ENCODE measurements around the gene NR6A1. TPM values are rescaled to one million over a fixed set of nuclear protein-coding genes. Genes with fewer than 3 reads are reported as not detected.

The NR6A1 gene
- total RNA-seq, 2 experiments from 2014 or later = not detected

DNA sequence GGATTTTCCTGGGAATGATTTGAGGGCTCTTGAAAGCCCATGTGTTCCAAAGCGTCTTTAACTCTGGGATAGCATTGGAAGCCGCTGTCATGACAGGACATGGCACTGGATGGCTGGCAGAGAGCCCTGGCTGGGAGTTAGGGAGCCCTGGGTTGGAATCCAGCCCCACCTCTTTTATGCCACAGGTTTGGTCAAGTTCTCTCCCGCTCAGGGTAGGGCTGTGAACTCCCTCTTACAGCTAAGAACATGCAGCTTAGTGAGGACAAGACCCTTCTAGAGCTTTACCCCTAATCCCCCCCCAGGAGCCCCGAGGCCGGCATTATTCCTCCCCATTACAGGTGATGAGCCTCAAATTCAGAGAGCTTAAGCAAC lies 43.0 kb upstream of the NR6A1 start:
- H3K27me3 Mint-ChIP-seq = peaks cover 14% of the 10 kb centered on the region
- no peaks in the 10 kb centered on the region for H3K9me3 Mint-ChIP-seq
- Histone ChIP-seq H3K4me3 (ENCODE audit: low read length) (no peak overlapping the region), H3K27me3 (ENCODE audit: control insufficient read depth in 1 of 2, insufficient read depth in 2 of 2, low read length in 2 of 2) (peaks cover 0 to 2% of the 10 kb centered on the region in 2 experiments), H3K27ac (ENCODE audit: low read depth in 1 of 2, low read length in 2 of 2) (no peak overlapping the region), H3K4me1 (ENCODE audit: insufficient read depth, low read length) (peaks cover 4% of the 10 kb centered on the region), H3K36me3 (ENCODE audit: insufficient read depth, low read length) (no peaks in the 10 kb centered on the region), H3K9me3 (ENCODE audit: control insufficient read depth in 1 of 2, insufficient read depth in 1 of 2, low read length in 2 of 2) (no peaks in the 10 kb centered on the region)
- TF ChIP-seq, protein P1, sequence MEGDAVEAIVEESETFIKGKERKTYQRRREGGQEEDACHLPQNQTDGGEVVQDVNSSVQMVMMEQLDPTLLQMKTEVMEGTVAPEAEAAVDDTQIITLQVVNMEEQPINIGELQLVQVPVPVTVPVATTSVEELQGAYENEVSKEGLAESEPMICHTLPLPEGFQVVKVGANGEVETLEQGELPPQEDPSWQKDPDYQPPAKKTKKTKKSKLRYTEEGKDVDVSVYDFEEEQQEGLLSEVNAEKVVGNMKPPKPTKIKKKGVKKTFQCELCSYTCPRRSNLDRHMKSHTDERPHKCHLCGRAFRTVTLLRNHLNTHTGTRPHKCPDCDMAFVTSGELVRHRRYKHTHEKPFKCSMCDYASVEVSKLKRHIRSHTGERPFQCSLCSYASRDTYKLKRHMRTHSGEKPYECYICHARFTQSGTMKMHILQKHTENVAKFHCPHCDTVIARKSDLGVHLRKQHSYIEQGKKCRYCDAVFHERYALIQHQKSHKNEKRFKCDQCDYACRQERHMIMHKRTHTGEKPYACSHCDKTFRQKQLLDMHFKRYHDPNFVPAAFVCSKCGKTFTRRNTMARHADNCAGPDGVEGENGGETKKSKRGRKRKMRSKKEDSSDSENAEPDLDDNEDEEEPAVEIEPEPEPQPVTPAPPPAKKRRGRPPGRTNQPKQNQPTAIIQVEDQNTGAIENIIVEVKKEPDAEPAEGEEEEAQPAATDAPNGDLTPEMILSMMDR (IDR thresholded peaks at IDR 0.05) = no peak
- ChIA-PET CTCF (interaction anchor here (0.6 kb wide), 1 partner anchor 1779 kb away, joined by 3 read pairs; no protein-coding TSS in a partner anchor), POLR2A (no interaction called here)
- DNase-seq (no peak), ATAC-seq (ENCODE audit: poor library complexity) (no peak)
- no peak overlapping the region for H3K27ac Mint-ChIP-seq
- intact Hi-C loops (cut with DNase I, micrococcal nuclease) = no loop called here
- H3K4me1 Mint-ChIP-seq (ENCODE audit: low read depth) = no peaks in the 10 kb centered on the region
- no peak overlapping the region for H3K4me3 Mint-ChIP-seq
- no peaks in the 10 kb centered on the region for H3K36me3 Mint-ChIP-seq (ENCODE audit: low read depth)

DNA sequence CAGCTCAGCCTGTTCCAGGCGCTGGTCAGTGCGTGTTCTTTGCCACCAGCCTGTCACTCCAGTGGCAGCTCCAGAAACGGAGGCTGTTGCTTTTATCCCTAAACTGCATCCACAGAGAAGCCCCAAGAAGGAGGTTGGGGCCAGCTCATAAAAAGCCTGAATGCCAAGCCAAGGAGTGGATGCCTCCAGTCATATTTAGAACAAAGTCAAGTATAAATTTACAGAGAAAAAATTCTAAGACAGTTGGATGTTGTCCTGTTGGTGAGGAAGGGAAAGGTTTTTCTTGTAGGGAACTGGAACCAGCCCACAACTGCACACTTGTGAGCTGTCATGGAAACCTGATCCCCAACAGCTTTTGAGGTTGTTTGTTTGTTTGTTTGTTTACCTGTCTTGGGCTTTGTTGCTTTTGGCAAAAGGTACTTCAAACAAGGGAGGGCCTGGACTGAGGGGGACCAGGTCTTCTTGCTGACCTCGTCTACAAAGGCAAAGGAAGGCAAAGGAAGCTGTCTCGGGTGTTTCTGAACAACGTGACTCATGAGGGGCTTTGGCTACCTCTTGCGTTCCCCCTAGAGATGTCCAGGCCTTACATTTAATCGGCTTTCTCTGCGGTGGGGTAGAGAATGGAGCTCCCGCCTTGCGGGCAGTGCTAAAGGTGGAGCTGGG lies 42.5 kb upstream of the NR6A1 start:
- ChIA-PET POLR2A (no interaction called here), CTCF (interaction anchor here (0.6 kb wide), 1 partner anchor 1780 kb away, joined by 3 read pairs; no protein-coding TSS in a partner anchor)
- H3K9me3 ChIP-seq (ENCODE audit: control insufficient read depth in 1 of 2, insufficient read depth in 1 of 2, low read length in 2 of 2) = no peaks in the 10 kb centered on the region
- H3K36me3 Mint-ChIP-seq (ENCODE audit: low read depth) = no peaks in the 10 kb centered on the region
- H3K4me1 ChIP-seq (ENCODE audit: insufficient read depth, low read length) = peaks cover 4% of the 10 kb centered on the region
- TF ChIP-seq, protein P1 (IDR thresholded peaks at IDR 0.05) = no peak
- no peaks in the 10 kb centered on the region for H3K4me1 Mint-ChIP-seq (ENCODE audit: low read depth)
- intact Hi-C loops (cut with DNase I, micrococcal nuclease) = no loop called here
- no peak overlapping the region for H3K27ac Mint-ChIP-seq
- H3K27me3 Mint-ChIP-seq = peaks cover 14% of the 10 kb centered on the region
- no peak overlapping the region for H3K4me3 Mint-ChIP-seq
- ATAC-seq (ENCODE audit: poor library complexity) = no peak
- no peaks in the 10 kb centered on the region for H3K36me3 ChIP-seq (ENCODE audit: insufficient read depth, low read length)
- DNase-seq = no peak
- no peaks in the 10 kb centered on the region for H3K9me3 Mint-ChIP-seq
- H3K4me3 ChIP-seq (ENCODE audit: low read length) = no peak overlapping the region
- peaks cover 0 to 2% of the 10 kb centered on the region in 2 experiments for H3K27me3 ChIP-seq (ENCODE audit: control insufficient read depth in 1 of 2, insufficient read depth in 2 of 2, low read length in 2 of 2)
- no peak overlapping the region for H3K27ac ChIP-seq (ENCODE audit: low read depth in 1 of 2, low read length in 2 of 2)

DNA sequence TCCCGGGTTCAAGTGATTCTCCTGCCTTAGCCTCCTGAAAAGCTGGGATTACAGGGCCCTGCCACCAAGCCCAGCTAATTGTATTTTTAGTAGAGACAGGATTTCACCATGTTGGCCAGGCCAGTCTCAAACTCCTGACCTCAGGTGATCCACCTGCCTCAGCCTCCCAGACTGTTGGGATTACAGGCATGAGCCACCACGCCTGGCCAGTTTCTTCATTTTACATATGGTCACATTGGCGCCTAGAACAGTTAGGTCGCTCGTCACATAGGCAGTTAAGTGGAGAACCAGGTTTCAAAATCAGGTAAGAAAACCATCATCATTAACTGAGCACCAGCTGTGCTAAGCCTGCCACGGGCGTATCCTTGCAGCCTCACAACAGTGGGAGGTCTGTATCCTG lies 41.9 kb upstream of the NR6A1 start:
- H3K27ac ChIP-seq (ENCODE audit: low read depth in 1 of 2, low read length in 2 of 2) = no peak overlapping the region
- H3K4me1 Mint-ChIP-seq (ENCODE audit: low read depth) = no peaks in the 10 kb centered on the region
- intact Hi-C loops (cut with DNase I, micrococcal nuclease) = no loop called here
- ATAC-seq (ENCODE audit: poor library complexity) = no peak
- no peak overlapping the region for H3K4me3 ChIP-seq (ENCODE audit: low read length)
- H3K27me3 Mint-ChIP-seq = peaks cover 8% of the 10 kb centered on the region
- H3K36me3 Mint-ChIP-seq (ENCODE audit: low read depth) = no peaks in the 10 kb centered on the region
- no peak overlapping the region for H3K27ac Mint-ChIP-seq
- CTCF ChIA-PET = no interaction called here
- no peaks in the 10 kb centered on the region for H3K36me3 ChIP-seq (ENCODE audit: insufficient read depth, low read length)
- no peaks in the 10 kb centered on the region for H3K9me3 Mint-ChIP-seq
- TF ChIP-seq, protein P1 (IDR thresholded peaks at IDR 0.05) = no peak
- no peaks in the 10 kb centered on the region for H3K9me3 ChIP-seq (ENCODE audit: control insufficient read depth in 1 of 2, insufficient read depth in 1 of 2, low read length in 2 of 2)
- no peak overlapping the region for H3K4me3 Mint-ChIP-seq
- no peak for DNase-seq
- POLR2A ChIA-PET = no interaction called here
- peaks cover 0 to 2% of the 10 kb centered on the region in 2 experiments for H3K27me3 ChIP-seq (ENCODE audit: control insufficient read depth in 1 of 2, insufficient read depth in 2 of 2, low read length in 2 of 2)
- no peaks in the 10 kb centered on the region for H3K4me1 ChIP-seq (ENCODE audit: insufficient read depth, low read length)
